ENCODE results near the gene CDK5RAP1. TPM values are rescaled to one million over a fixed set of nuclear protein-coding genes. Genes with fewer than 3 reads are reported as not detected.
A peak's percentile ranks its signal among the peaks of the same experiment; 100 is the strongest.
"Not testable (repeated sequence)": the region's sequence is repeated elsewhere in the genome, so short reads cannot be mapped to it uniquely, and the experiment has no call there.

The CDK5RAP1 gene
- total and polyA plus RNA-seq, 10 donors, result 21.3 to 93.0 (median 33.7) TPM

- H3K27me3 ChIP-seq (replicated peaks in 1 of 7), result no peaks in the 10 kb centered on the region
- intact Hi-C loops (cut with DNase I; ENCODE audit: low total_unique reads), result no loop called here
- DNase-seq, result no peak
- no peaks in the 10 kb centered on the region for H3K9me3 ChIP-seq
- H3K36me3 ChIP-seq, result peaks cover 0 to 6% (median 0%) of the 10 kb centered on the region in 6 donors
- TF ChIP-seq CTCF (IDR thresholded peaks at IDR 0.05 in 8 of 11, conservative IDR thresholded peaks at IDR 0.05 in 3 of 11), result no peak
- no peak for TF ChIP-seq POLR2A (IDR thresholded peaks at IDR 0.05)
- no peak for TF ChIP-seq POLR2AphosphoS5 (IDR thresholded peaks at IDR 0.05)
- WGBS, 5 donors, result 80 to 90% (median 87%) methylated on average over 12 of the region's 12 CpGs
- no peak overlapping the region for H3K27ac ChIP-seq
- peaks cover 0 to 13% (median 1%) of the 10 kb centered on the region in 6 donors for H3K4me1 ChIP-seq
- no peak overlapping the region for H3K4me3 ChIP-seq
Observed at GRCh38 chr20:33437141-33437911, 36.0 kb upstream of the CDK5RAP1 start.

GRCh38 chr20:33434434-33434833, 33.1 kb upstream of the CDK5RAP1 start:
- no peaks in the 10 kb centered on the region for H3K9me3 ChIP-seq
- WGBS, 5 donors, result 90 to 98% (median 93%) methylated on average over 5 of the region's 5 CpGs
- intact Hi-C loops (cut with DNase I; ENCODE audit: low total_unique reads), result no loop called here
- no peak overlapping the region for H3K4me3 ChIP-seq
- H3K27ac ChIP-seq, result no peak overlapping the region
- TF ChIP-seq POLR2A (IDR thresholded peaks at IDR 0.05), result no peak
- TF ChIP-seq POLR2AphosphoS5 (IDR thresholded peaks at IDR 0.05), result no peak
- no peak for TF ChIP-seq CTCF (IDR thresholded peaks at IDR 0.05 in 8 of 11, conservative IDR thresholded peaks at IDR 0.05 in 3 of 11)
- no peaks in the 10 kb centered on the region for H3K4me1 ChIP-seq
- H3K27me3 ChIP-seq (replicated peaks in 1 of 7), result no peaks in the 10 kb centered on the region
- peaks cover 0 to 6% (median 0%) of the 10 kb centered on the region in 6 donors for H3K36me3 ChIP-seq
- DNase-seq, result no peak

GRCh38 chr20:33433465-33434234, 32.3 kb upstream of the CDK5RAP1 start:
- H3K9me3 ChIP-seq, result no peaks in the 10 kb centered on the region
- H3K27ac ChIP-seq, result no peak overlapping the region
- WGBS, 5 donors, result 82 to 97% (median 91%) methylated on average over 7 to 8 of the region's 8 CpGs
- H3K4me1 ChIP-seq, result no peaks in the 10 kb centered on the region
- intact Hi-C loops (cut with DNase I; ENCODE audit: low total_unique reads), result no loop called here
- H3K27me3 ChIP-seq (replicated peaks in 1 of 7), result no peaks in the 10 kb centered on the region
- H3K4me3 ChIP-seq, result no peak overlapping the region
- H3K36me3 ChIP-seq, result peaks cover 0 to 6% (median 0%) of the 10 kb centered on the region in 6 donors
- no peak for DNase-seq
- TF ChIP-seq CTCF (IDR thresholded peaks at IDR 0.05 in 8 of 11, conservative IDR thresholded peaks at IDR 0.05 in 3 of 11) (no peak), POLR2AphosphoS5 (IDR thresholded peaks at IDR 0.05) (no peak), POLR2A (IDR thresholded peaks at IDR 0.05) (no peak)

- Histone ChIP-seq H3K27ac (no peak overlapping the region), H3K9me3 (no peaks in the 10 kb centered on the region), H3K27me3 (replicated peaks in 1 of 7) (no peaks in the 10 kb centered on the region), H3K36me3 (peaks cover 0 to 6% (median 0%) of the 10 kb centered on the region in 6 donors), H3K4me3 (no peak overlapping the region), H3K4me1 (no peaks in the 10 kb centered on the region)
- WGBS, 5 donors, result 84 to 89% (median 88%) methylated on average over 5 of the region's 5 CpGs
- no peak for DNase-seq
- TF ChIP-seq POLR2A (IDR thresholded peaks at IDR 0.05), result no peak
- TF ChIP-seq CTCF (IDR thresholded peaks at IDR 0.05 in 8 of 11, conservative IDR thresholded peaks at IDR 0.05 in 3 of 11), result no peak
- TF ChIP-seq POLR2AphosphoS5 (IDR thresholded peaks at IDR 0.05), result no peak
- intact Hi-C loops (cut with DNase I; ENCODE audit: low total_unique reads), result no loop called here
Observed at GRCh38 chr20:33431797-33432381, 30.6 kb upstream of the CDK5RAP1 start.

- H3K36me3 ChIP-seq; H3K4me3 ChIP-seq; DNase-seq; intact Hi-C loops (cut with DNase I; ENCODE audit: low total_unique reads); H3K4me1 ChIP-seq; H3K27me3 ChIP-seq (replicated peaks in 1 of 7); H3K9me3 ChIP-seq: not testable (repeated sequence)
- H3K27ac ChIP-seq, result peak overlapping the region in 1 of 8 donors; percentile 35
- 87 to 96% (median 95%) methylated on average over 11 of the region's 11 CpGs for WGBS, 5 donors
Observed at GRCh38 chr20:33423875-33424274, 22.6 kb upstream of the CDK5RAP1 start.

Measured in spleen (tissue), 11 donors.